OCI-LY1 (cell line): ENCODE results near the gene RALGDS.

Source experiments
- EZH2 ChIP-seq: fragments of 200-600 bp; sonication (generic), shearing (Covaris generic); IDR thresholded peaks from 2 replicates; pipeline ENCODE4 v1.8.0; 2017; ENCODE audit warnings: borderline replicate concordance, mixed run types, mild to moderate bottlenecking, antibody characterized with exemption, low read length, moderate library complexity, mixed read lengths
- TF ChIP-seq, protein P1 (sequence below): fragments of 200-600 bp; sonication (generic), shearing (Covaris generic); IDR thresholded peaks from 2 replicates; pipeline ENCODE4 v1.5.1; 2017; ENCODE audit warnings: mild to moderate bottlenecking, antibody characterized with exemption, low read length, moderate library complexity, mixed read lengths

DNA sequence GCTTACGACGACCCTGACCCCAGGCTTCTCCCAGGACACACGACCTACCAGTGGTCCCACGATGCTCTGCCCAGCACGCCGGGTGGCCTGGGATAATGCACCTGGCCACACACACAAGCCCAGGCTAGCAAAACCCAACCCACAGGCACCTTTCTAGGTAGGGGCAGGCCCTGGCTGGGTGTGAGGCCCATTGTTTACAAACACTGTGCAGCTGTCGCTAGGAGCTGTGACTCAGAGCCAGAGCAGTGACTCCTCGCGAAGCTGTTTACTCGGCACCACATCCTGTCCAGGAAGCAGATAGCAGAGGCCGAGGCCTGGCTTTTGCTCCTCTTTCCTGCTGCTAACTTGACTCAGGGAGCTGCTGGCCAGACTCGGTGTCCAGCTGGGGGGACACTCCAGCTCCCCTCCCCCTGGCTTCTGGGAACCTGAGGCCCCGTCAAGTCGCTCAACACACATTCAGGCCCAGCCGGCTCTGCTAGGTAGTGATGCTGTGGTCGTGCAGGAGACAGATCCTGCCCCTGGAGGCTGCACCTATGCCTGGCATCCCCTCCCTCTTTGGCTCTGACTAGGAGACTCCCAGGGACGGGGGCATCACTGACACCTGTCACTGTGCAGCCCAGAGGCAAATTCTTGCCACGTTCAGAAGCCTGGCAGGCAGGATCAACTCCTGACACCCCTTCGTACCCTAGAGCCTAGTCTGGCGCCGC, 12.8 kb upstream of the RALGDS start:
- TF ChIP-seq, protein P1, sequence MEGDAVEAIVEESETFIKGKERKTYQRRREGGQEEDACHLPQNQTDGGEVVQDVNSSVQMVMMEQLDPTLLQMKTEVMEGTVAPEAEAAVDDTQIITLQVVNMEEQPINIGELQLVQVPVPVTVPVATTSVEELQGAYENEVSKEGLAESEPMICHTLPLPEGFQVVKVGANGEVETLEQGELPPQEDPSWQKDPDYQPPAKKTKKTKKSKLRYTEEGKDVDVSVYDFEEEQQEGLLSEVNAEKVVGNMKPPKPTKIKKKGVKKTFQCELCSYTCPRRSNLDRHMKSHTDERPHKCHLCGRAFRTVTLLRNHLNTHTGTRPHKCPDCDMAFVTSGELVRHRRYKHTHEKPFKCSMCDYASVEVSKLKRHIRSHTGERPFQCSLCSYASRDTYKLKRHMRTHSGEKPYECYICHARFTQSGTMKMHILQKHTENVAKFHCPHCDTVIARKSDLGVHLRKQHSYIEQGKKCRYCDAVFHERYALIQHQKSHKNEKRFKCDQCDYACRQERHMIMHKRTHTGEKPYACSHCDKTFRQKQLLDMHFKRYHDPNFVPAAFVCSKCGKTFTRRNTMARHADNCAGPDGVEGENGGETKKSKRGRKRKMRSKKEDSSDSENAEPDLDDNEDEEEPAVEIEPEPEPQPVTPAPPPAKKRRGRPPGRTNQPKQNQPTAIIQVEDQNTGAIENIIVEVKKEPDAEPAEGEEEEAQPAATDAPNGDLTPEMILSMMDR: no peak
- TF ChIP-seq EZH2: no peak
